B cell (primary cell): Measurements from ENCODE around the gene ARL5A. TPM values are rescaled to one million over a fixed set of nuclear protein-coding genes. Genes with fewer than 3 reads are reported as not detected.
A peak's percentile ranks its signal among the peaks of the same experiment; 100 is the strongest.

ENCODE experiments used
- ATAC-seq: fragments of 200-7000 bp; cut with Tn5 transposase; one replicate; pipeline ENCODE4 v1.10.0; 2021; ENCODE audit warnings: low read depth, mild to moderate bottlenecking, moderate number of reproducible peaks, moderate library complexity
- CTCF ChIA-PET: fragments of 350-600 bp; sonication (Branson Sonifier 250); formaldehyde crosslinking; loops from one replicate; lab custom pipeline; 2021; ENCODE audit warnings: antibody characterized with exemption, inconsistent platforms; lab: Charles Lee
- POLR2A ChIA-PET: fragments of 350-600 bp; sonication (Branson Sonifier 250); formaldehyde crosslinking; loops from one replicate; lab custom pipeline; 2021; ENCODE audit warnings: antibody characterized with exemption; lab: Charles Lee
- DNase-seq: peaks from one replicate; pipeline ENCODE4 v3.0.0; 2013
- H2AFZ ChIP-seq: 2 replicates; pipeline ENCODE4 v1.6.1; 2012; ENCODE audit warnings: mild to moderate bottlenecking, low read depth, low read length; ENCODE audit not compliant: insufficient read depth, poor library complexity, severe bottlenecking
- H3K27ac ChIP-seq, 2 donors: 1 replicate in 1 of 2; 2 replicates in 1 of 2; pipeline ENCODE4 v1.5.1; 2012 to 2013; ENCODE audit warnings: low read length in 2 of 2, mild to moderate bottlenecking in 2 of 2, moderate library complexity in 1 of 2
- H3K27me3 ChIP-seq, 4 experiments: fragments of 200-600 bp in 1 of 4; sonication (generic) in 1 of 4; replicated peaks in 1 of 4; 1 replicate in 2 of 4; 2 replicates in 2 of 4; pipeline versions ENCODE4 v1.6.1 to v1.7.0; 2013 to 2016; ENCODE audit warnings: low read length in 3 of 4, mild to moderate bottlenecking in 2 of 4, mixed read lengths in 1 of 4, moderate library complexity in 1 of 4; ENCODE audit not compliant: insufficient read depth in 4 of 4, control insufficient read depth in 3 of 4; ENCODE audit errors: control extremely low read depth in 1 of 4
- H3K36me3 ChIP-seq, 2 experiments: replicated peaks in 1 of 2; 1 replicate in 1 of 2; 2 replicates in 1 of 2; pipeline versions ENCODE4 v1.6.1 to v1.7.1; 2013; ENCODE audit warnings: low read length in 1 of 2; ENCODE audit not compliant: insufficient read depth in 2 of 2, control insufficient read depth in 1 of 2; ENCODE audit errors: control extremely low read depth in 1 of 2, extremely low read depth in 1 of 2
- H3K4me1 ChIP-seq, 2 donors: fragments of 200-600 bp in 1 of 2; sonication (generic) in 1 of 2; 1 replicate in 1 of 2; 2 replicates in 1 of 2; pipeline versions ENCODE4 v1.5.1 to v1.6.1; 2013 to 2017; ENCODE audit warnings: low read length in 2 of 2; ENCODE audit not compliant: control insufficient read depth in 2 of 2, insufficient read depth in 2 of 2
- H3K4me2 ChIP-seq: replicated peaks from 2 replicates; pipeline ENCODE3; 2012; ENCODE audit warnings: mild to moderate bottlenecking, low read depth, low read length; ENCODE audit not compliant: poor library complexity, severe bottlenecking
- H3K4me3 ChIP-seq, 5 experiments: fragments of 200-600 bp in 1 of 5; sonication (generic) in 1 of 5; 1 replicate in 3 of 5; 2 replicates in 2 of 5; pipeline versions ENCODE4 v1.5.1 to v1.7.0; 2011 to 2016; ENCODE audit warnings: low read length in 4 of 5, mild to moderate bottlenecking in 4 of 5, low read depth in 2 of 5, control low read depth in 1 of 5, moderate library complexity in 1 of 5; ENCODE audit not compliant: insufficient read depth in 1 of 5; ENCODE audit errors: control extremely low read depth in 1 of 5, extremely low read depth in 1 of 5
- H3K79me2 ChIP-seq: fragments of 200-600 bp; sonication (generic); one replicate; pipeline ENCODE4 v1.6.0; 2016; ENCODE audit warnings: low read length; ENCODE audit not compliant: control insufficient read depth, insufficient read depth
- H3K9ac ChIP-seq: fragments of 200-600 bp; sonication (generic); 2 replicates; pipeline ENCODE4 v1.6.1; 2017; ENCODE audit warnings: mild to moderate bottlenecking, low read length, moderate library complexity
- H3K9me3 ChIP-seq, 3 donors: one replicate each; pipeline versions ENCODE4 v1.6.1 to v1.7.1; 2013; ENCODE audit warnings: low read length in 2 of 3; ENCODE audit not compliant: control insufficient read depth in 2 of 3, insufficient read depth in 1 of 3; ENCODE audit errors: control extremely low read depth in 1 of 3
- H4K20me1 ChIP-seq: 2 replicates; pipeline ENCODE4 v1.6.0; 2012; ENCODE audit warnings: mild to moderate bottlenecking, low read length; ENCODE audit not compliant: insufficient read depth, control insufficient read depth, poor library complexity, severe bottlenecking
- H3K27ac Mint-ChIP-seq: one replicate; pipeline ENCODE4 v1.8.0; 2021; ENCODE audit warnings: mixed read lengths
- H3K27me3 Mint-ChIP-seq: one replicate; pipeline ENCODE4 v1.8.0; 2021; ENCODE audit warnings: mixed read lengths
- H3K4me1 Mint-ChIP-seq: one replicate; pipeline ENCODE4 v1.8.0; 2021; ENCODE audit warnings: mixed read lengths
- H3K4me3 Mint-ChIP-seq: one replicate; pipeline ENCODE4 v1.8.0; 2021; ENCODE audit warnings: mixed read lengths
- H3K9me3 Mint-ChIP-seq: one replicate; pipeline ENCODE4 v1.8.0; 2022; ENCODE audit warnings: mixed read lengths; ENCODE audit not compliant: insufficient read depth
- EZH2 ChIP-seq: IDR thresholded peaks from 2 replicates; pipeline ENCODE4 v1.6.1; 2012; ENCODE audit warnings: borderline replicate concordance, low read depth, mild to moderate bottlenecking, moderate library complexity, low read length; ENCODE audit not compliant: insufficient read depth, poor library complexity, severe bottlenecking
- WGBS: methylation state at CpG from one replicate; pipeline ENCODE4 v1.1.5; 2013; ENCODE audit warnings: missing lambda C conversion rate; ENCODE audit not compliant: insufficient coverage; 5-methylcytosine and 5-hydroxymethylcytosine counted together
- intact Hi-C: fragments of 100-400 bp; cut with micrococcal nuclease; formaldehyde crosslinking; loops from one replicate; pipeline ENCODE4 v1.10.0; 2022
- polyA plus RNA-seq: library from polyadenylated mRNA; depleted of rRNA; stranded (reverse); fragments of >200 nt; gene quantifications from 2 replicates; pipeline ENCODE4 v1.2.3, GENCODE V29; 2012
- total RNA-seq, 2 donors: library from RNA; stranded (reverse); fragments of 120-200 nt in 1 of 2; gene quantifications; 1 replicate in 1 of 2; 2 replicates in 1 of 2; pipeline versions ENCODE4 v1.2.3 to v1.2.4, GENCODE V29; 2013 to 2022
- TF ChIP-seq, protein P1 (sequence below): fragments of 200-600 bp; IDR thresholded peaks from one replicate; pipeline ENCODE4 v1.8.0; 2022; ENCODE audit warnings: antibody characterized with exemption, mild to moderate bottlenecking

ARL5A gene
- total and polyA plus RNA-seq, 2 donors (not counting 1 experiment from before 2014, with no cell fraction given) = 18.2 to 54.1 TPM

DNA sequence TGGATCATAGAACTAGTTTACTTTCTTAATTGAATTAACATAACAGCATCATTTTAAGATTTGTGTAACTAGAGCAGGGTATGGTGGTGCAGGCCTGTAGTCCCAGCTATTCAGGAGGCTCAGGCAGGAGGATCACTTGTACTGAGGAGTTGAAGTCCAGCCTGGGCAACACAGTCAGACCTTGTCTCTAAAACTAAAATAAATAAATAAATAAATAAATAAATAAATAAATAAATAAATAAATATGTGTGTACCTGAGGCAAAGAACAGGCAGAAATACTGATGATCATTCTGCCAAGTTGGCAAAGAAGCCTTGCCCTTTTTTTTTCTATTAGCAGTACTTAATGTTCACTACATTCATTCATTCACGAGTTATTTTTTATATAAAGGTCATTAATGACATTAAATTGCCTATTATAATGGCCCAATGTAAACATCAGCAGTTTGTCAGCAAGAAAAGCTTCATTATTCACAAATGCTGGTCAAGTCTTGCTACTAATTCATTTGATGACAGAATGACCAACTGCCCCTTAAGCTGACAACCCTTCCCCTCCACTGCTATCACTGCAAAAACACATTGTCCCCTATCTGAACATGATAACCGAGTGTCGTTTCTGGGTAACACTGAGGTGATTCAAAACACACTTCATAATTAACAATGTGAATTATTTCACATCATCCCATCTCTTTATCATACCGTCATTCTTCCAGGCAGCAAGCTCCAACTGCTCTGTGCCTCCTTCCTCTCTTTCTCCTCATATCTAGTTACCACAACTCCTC lies 39.0 kb downstream of the ARL5A start:
- Mint-ChIP-seq H3K27me3 (no peaks in the 10 kb centered on the region), H3K9me3 (no peaks in the 10 kb centered on the region), H3K4me1 (peaks cover 30% of the 10 kb centered on the region), H3K27ac (peak overlapping the region; percentile 5), H3K4me3 (no peak overlapping the region)
- H3K4me1 ChIP-seq = peaks cover 4 to 10% of the 10 kb centered on the region in 2 donors
- H3K4me2 ChIP-seq = no peak overlapping the region
- intact Hi-C loops = no loop called here
- ATAC-seq = no peak
- H3K36me3 ChIP-seq = peaks cover 7 to 9% of the 10 kb centered on the region in 2 experiments
- H3K9me3 ChIP-seq = peaks cover 0 to 4% (median 2%) of the 10 kb centered on the region in 3 donors
- H3K9ac ChIP-seq = no peak overlapping the region
- no peak overlapping the region for H3K27ac ChIP-seq
- POLR2A ChIA-PET = no interaction called here
- no peaks in the 10 kb centered on the region for H3K27me3 ChIP-seq
- CTCF ChIA-PET = interaction anchor here (0.7 to 2.4 kb wide), 5 partner anchors 13 to 98 kb away, joined by 3 to 7 read pairs (median 4); no protein-coding TSS in a partner anchor
- 100% methylated on average over 3 of the region's 4 CpGs for WGBS
- H4K20me1 ChIP-seq = no peaks in the 10 kb centered on the region
- no peak for DNase-seq
- H2AFZ ChIP-seq = no peak overlapping the region
- no peaks in the 10 kb centered on the region for H3K79me2 ChIP-seq
- H3K4me3 ChIP-seq = no peak overlapping the region
- no peak for TF ChIP-seq EZH2
- TF ChIP-seq, protein P1, sequence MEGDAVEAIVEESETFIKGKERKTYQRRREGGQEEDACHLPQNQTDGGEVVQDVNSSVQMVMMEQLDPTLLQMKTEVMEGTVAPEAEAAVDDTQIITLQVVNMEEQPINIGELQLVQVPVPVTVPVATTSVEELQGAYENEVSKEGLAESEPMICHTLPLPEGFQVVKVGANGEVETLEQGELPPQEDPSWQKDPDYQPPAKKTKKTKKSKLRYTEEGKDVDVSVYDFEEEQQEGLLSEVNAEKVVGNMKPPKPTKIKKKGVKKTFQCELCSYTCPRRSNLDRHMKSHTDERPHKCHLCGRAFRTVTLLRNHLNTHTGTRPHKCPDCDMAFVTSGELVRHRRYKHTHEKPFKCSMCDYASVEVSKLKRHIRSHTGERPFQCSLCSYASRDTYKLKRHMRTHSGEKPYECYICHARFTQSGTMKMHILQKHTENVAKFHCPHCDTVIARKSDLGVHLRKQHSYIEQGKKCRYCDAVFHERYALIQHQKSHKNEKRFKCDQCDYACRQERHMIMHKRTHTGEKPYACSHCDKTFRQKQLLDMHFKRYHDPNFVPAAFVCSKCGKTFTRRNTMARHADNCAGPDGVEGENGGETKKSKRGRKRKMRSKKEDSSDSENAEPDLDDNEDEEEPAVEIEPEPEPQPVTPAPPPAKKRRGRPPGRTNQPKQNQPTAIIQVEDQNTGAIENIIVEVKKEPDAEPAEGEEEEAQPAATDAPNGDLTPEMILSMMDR = no peak

DNA sequence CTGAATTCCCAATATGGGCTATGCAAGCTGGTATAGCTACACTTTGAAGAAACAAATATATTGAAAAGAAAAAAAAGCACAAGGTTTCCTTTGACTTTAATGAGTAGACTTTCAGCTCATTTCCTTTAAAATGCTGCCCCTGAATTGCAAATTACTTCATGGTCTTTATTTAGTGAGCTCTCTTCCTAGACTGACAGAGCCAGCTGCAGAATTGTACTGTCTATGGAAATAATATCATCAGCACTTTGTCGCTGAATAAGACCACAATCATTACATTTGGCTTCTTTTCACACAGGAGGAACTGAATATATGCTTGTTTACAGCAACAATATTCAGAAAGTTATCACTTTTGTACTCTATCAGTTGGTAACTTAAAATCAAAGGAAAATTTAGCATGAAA lies 41.7 kb downstream of the ARL5A start:
- Histone ChIP-seq H3K9ac (peak overlapping the region; percentile 4), H3K79me2 (no peaks in the 10 kb centered on the region), H3K4me1 (peaks cover 4 to 10% of the 10 kb centered on the region in 2 donors), H3K27me3 (no peaks in the 10 kb centered on the region), H3K4me2 (no peak overlapping the region), H3K27ac (peak overlapping the region in 1 of 2 donors; percentile 29), H4K20me1 (no peaks in the 10 kb centered on the region), H3K36me3 (peaks cover 9% of the 10 kb centered on the region in 2 experiments), H3K9me3 (peaks cover 0 to 1% (median under 1%) of the 10 kb centered on the region in 3 donors), H3K4me3 (no peak overlapping the region), H2AFZ (no peak overlapping the region)
- ChIA-PET CTCF (interaction anchor here (1.5 kb wide), 1 partner anchor 20 kb away, joined by 3 read pairs; no protein-coding TSS in a partner anchor), POLR2A (interaction anchor here (1.4 kb wide), 1 partner anchor 20 kb away, joined by 3 read pairs; no protein-coding TSS in a partner anchor)
- H3K4me1 Mint-ChIP-seq = peaks cover 27% of the 10 kb centered on the region
- H3K27ac Mint-ChIP-seq = peak overlapping the region; percentile 17
- no peaks in the 10 kb centered on the region for H3K27me3 Mint-ChIP-seq
- H3K4me3 Mint-ChIP-seq = no peak overlapping the region
- no CpG with 5 or more reads among the region's 1 CpG for WGBS
- intact Hi-C loops = loop anchor here (2.0 kb wide), 1 partner anchor 20 kb away; no protein-coding TSS in a partner anchor
- no peak for TF ChIP-seq EZH2
- TF ChIP-seq, protein P1 = no peak
- DNase-seq = no peak
- no peaks in the 10 kb centered on the region for H3K9me3 Mint-ChIP-seq
- no peak for ATAC-seq
